Cerebellar cortex (tissue), 1 donor: ENCODE data around the gene SPAG7.
A peak's percentile ranks its signal among the peaks of the same experiment; 100 is the strongest.

Experiments used
- DNase-seq: peaks from one replicate; pipeline ENCODE4 v3.0.0-alpha.2; 2015; ENCODE audit warnings: low spot score

The SPAG7 gene

GRCh38 chr17:4950075-4950745 lies 17.4 kb downstream of the SPAG7 start:
- DNase-seq: no peak

GRCh38 chr17:4949321-4950074 lies 18.1 kb downstream of the SPAG7 start:
- DNase-seq: peak; percentile 61

DNA sequence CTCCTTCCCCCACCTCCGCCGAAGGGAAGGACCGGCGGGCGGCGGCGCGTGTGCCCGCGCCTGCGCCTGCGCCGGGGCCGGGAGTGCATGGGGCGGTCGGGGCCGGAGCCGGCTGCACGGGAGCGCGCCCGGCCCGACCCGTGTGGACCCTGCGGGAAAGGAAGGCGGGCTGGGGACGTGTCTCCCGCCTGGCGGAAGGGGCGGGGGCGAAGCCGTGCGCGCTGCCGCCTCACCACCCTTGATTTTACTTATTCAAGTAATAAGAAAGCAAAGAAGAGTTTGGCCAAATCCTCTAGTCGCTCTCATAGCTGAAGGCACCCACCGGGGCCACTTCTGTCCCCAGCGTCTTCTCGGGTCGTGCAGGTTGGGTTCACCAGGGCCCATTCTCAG lies 18.7 kb downstream of the SPAG7 start:
- DNase-seq: peak; percentile 87

- DNase-seq: peak; percentile 89
Observed at GRCh38 chr17:4948166-4948930, 19.3 kb downstream of the SPAG7 start, which contains the start of gene PFN1. PFN1 (minus strand) TSS chr17:4948530; CDS start chr17:4948394, 136 bp downstream.

DNA sequence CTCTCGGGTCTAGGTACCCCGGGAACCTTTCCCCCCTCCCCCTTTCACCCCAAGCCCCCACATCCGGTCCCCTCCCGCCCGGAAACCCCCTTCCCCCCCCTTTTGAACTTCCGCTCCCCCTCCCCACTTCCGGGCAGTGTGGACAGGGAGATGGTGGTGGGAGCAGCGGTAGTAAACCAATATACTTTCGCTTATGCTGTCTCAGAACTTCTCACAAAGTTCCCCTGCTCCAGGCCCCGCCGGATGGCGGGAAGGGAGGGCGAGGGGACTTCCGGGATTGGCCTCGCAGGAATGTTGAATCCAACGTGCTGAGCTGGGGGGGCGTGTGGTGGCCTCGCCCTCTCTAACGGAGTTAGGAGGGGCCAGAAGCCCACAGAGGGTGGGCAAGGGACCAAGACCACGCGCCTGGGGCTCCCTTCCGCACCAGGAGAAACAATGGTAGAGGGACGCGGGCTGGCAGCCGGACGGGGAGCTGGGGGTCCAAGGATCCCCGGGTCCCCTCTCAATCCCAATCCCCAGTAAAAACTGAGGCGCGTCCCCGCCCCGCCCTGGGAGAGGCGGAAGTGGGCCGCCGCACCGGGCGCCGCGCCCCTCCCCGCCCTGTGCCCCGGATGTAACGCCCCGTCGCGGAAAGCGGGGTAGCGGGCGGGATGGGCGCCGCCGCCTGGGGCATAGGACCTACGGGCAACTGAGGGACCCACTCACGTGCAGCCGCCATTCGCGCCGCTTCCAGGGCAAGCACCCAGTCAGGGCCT lies 20.0 kb downstream of the SPAG7 start:
- peak; percentile 51 for DNase-seq

DNA sequence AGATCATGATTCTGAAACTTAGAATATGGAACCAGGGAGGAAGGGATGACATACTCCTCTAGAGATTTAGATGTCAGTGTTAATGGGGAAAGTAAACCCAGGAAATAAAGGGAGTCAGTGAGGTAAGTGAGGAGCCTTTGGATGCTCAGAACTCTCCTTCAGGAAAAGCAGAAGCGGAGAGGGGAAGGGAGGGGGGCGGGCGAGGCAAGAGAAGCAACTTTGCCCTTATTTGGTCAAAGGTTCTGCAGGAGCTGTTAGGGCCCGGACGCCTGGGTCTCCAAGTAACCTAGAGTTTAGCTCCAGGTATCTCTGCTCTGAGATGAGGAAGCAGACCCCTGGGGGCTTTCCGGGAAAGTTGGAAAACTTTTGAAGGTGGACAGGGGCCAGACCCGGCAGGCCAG lies 20.6 kb downstream of the SPAG7 start:
- DNase-seq: no peak

GRCh38 chr17:4946312-4946976 lies 21.2 kb downstream of the SPAG7 start:
- no peak for DNase-seq

DNA sequence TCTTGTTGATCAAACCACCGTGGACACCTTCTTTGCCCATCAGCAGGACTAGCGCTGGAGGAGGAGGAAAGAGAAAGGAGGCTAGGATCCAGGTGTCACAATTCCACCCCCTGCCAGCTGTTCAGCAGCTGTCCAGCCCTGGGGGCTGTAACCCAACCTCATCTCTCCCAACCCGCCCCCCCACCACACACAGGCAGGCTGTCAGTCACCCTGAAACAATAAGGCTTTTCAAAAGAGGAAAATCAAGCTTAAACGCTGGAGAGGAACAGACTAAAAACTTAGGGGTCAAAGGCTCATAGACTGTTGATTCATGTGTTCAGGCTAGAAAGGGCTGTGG lies 21.7 kb downstream of the SPAG7 start:
- DNase-seq: no peak

DNA sequence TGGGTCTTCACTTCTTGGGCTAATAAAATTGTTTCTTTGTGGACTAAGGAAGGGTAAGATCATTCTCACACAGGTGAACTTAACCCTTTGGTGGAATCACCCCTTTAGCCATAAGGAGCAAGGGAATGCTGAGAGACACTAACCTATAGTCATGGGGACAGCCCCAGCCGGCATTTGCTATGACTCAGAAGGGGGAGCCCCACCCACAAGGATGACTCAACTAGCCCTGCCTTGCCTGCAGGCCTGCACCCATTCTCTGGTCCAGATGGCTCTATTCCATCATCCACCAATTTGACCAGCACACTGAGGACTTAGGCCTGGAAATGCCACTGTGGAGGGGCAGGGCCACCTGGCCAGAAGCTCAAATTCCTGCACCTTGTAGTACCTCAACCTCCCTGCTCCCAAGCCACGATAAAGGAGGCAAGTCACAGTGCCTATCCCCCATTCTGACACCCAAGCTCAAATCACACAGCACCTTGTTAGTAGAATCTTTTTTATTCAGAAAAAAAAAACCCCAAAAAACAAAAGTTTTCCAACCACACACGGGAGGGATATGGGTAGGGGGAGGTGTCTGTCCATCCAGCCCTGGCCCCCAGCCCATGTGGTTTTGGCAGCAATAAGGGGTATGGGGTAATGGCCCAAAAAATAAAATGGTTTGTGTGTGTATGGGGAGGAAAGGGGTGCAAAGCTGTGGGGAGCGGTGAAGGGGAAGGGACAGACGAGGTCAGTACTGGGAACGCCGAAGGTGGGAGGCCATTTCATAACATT lies 22.3 kb downstream of the SPAG7 start:
- DNase-seq: peak; percentile 51

- DNase-seq: no peak
Observed at GRCh38 chr17:4944554-4945175, 23.0 kb downstream of the SPAG7 start.

DNA sequence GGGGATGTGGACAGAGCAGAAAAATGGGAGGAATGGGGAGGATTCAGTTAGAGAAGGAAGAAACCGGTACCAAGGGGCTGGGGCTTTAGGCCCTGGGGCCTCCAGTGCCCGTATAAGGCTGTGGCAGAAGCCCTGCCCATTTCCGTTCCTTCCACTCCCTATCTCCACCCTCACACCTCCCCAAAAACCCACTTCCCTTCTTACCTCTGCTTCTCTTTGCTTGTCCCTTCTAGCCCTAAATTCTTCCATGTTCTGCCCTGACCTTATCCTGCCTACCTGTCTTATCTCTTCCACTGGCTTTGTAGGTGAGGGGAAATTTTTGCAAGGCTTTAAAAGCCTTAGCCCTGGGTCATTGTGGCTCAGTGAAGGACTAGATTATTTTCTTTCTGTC lies 23.5 kb downstream of the SPAG7 start:
- peak; percentile 27 for DNase-seq

- peak; percentile 44 for DNase-seq
Observed at GRCh38 chr17:4942760-4943508, 24.7 kb downstream of the SPAG7 start.

- no peak for DNase-seq
Observed at GRCh38 chr17:4941319-4941610, 26.4 kb downstream of the SPAG7 start.

- no peak for DNase-seq
Observed at GRCh38 chr17:4940555-4941318, 26.9 kb downstream of the SPAG7 start.

- peak; percentile 100 for DNase-seq
Observed at GRCh38 chr17:4939796-4940554, 27.6 kb downstream of the SPAG7 start, which contains the start of the genes RNF167 and SLC25A11. RNF167 (plus strand) TSS chr17:4940268; CDS start chr17:4940910, 642 bp downstream. SLC25A11 (minus strand) TSS chr17:4940046; CDS start chr17:4939910, 136 bp downstream.

DNA sequence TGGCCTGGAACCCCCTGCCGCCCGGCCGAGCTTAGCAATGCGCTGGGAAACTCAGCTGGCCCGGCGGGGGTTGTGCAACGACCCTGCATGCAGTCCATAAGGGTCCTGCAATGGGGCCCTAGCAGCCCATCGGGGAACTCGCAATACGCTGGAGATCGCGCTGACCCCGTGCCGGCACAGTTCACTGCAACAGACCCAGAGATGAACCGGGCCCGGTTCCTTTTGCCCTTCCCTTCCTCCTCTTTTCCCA lies 28.1 kb downstream of the SPAG7 start:
- no peak for DNase-seq

DNA sequence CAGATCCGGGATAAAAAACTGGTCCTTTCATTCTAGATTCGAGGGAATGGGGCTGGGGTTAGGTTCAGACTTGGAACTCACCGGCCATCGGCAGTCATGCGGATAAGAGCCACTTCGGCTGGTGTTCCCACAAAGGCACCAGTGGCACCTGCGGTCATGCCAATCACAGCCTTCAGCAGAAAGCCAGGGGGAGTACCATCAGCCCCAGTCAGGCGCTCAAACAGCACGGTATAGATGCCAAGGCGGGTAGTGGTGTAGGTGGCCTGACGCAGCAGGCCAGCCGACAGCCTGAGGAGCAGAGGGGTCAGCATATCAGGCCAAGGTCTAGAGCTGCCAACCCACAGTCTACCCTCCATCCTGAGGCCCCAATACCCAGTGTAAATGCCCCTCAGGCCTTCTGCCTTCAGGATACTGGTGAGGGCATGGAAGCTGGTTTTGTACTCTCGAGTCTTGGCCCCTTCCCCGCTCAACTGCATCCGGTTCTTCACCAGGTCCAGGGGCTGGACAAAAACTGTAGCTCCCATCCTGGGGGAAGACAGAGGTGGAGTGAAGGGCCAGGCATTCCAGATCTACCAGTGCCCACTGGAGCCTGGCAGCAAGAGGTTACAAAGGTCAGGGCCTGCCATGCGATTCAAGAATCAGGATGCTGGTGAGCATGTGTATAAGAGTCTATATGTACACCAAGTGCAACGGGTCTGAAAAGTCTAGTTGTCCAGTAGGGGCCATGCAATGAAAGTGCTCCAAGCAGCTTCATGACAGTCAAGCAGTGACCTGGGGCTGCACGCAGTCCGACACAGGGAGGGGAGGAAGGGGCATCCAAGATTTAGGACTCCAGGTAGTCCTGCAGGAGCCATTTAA lies 28.7 kb downstream of the SPAG7 start:
- no peak for DNase-seq
